Measurements from ENCODE around the gene ZNF784. TPM values are rescaled to one million over a fixed set of nuclear protein-coding genes. Genes with fewer than 3 reads are reported as not detected.

Gene ZNF784
- total and polyA plus RNA-seq, 10 of the 15 experiments (the other 5 are each of a cell fraction or from before 2014, with no cell fraction given) = 0.10 to 5.2 (median 1.8) TPM

- TF ChIP-seq IRF5 (IDR thresholded peaks at IDR 0.05; ENCODE audit: borderline replicate concordance) (no peak), E2F4 (IDR thresholded peaks at IDR 0.05; ENCODE audit: low read depth, low read length) (0 out of 2 replicates have a peak, but pooled peaks have one; percentile 41), SREBF2 (IDR thresholded peaks at IDR 0.05; ENCODE audit: low read length) (no peak), KDM1A (IDR thresholded peaks at IDR 0.05; ENCODE audit: borderline replicate concordance) (no peak), POLR2A (IDR thresholded peaks at IDR 0.05; ENCODE audit: low read depth, low read length) (peak; percentile 91), SREBF1 (IDR thresholded peaks at IDR 0.05; ENCODE audit: low read length) (no peak), ZBED1 (IDR thresholded peaks at IDR 0.05; ENCODE audit: borderline replicate concordance) (0 out of 2 replicates have a peak, but pooled peaks have one; percentile 53), PKNOX1 (IDR thresholded peaks at IDR 0.05) (no peak), STAT1 (conservative IDR thresholded peaks at IDR 0.05) (no peak), RCOR1 (conservative IDR thresholded peaks at IDR 0.05; ENCODE audit: low read depth, low read length) (0 out of 2 replicates have a peak, but pooled peaks have one; percentile 70), HCFC1 (IDR thresholded peaks at IDR 0.05; ENCODE audit: low read length) (peak; percentile 24; the same call in 1 of the 2 replicates), MEF2A (IDR thresholded peaks at IDR 0.05; ENCODE audit: insufficient read depth, low read depth, low read length) (0 out of 2 replicates have a peak, but pooled peaks have one; percentile 17), CBX5 (IDR thresholded peaks at IDR 0.05; ENCODE audit: low read depth) (0 out of 2 replicates have a peak, but pooled peaks have one; percentile 35), ASH2L (IDR thresholded peaks at IDR 0.05; ENCODE audit: borderline replicate concordance, low read depth) (no peak), ZNF622 (IDR thresholded peaks at IDR 0.05) (no peak), SKIL (IDR thresholded peaks at IDR 0.05; ENCODE audit: low read depth, poor library complexity, severe bottlenecking) (no peak), MXI1 (IDR thresholded peaks at IDR 0.05; ENCODE audit: low read depth, low read length) (0 out of 2 replicates have a peak, but pooled peaks have one; percentile 18), NR2F1 (conservative IDR thresholded peaks at IDR 0.05) (no peak), NBN (IDR thresholded peaks at IDR 0.05) (0 out of 2 replicates have a peak, but pooled peaks have one; percentile 37), CBFB (IDR thresholded peaks at IDR 0.05; ENCODE audit: low read depth) (peak; percentile 14; the same call in 1 of the 2 replicates), POLR2AphosphoS2 (IDR thresholded peaks at IDR 0.05; ENCODE audit: low read depth, low read length) (peak; percentile 85), CHD2 (IDR thresholded peaks at IDR 0.05; ENCODE audit: borderline replicate concordance, low read depth, low read length) (peak; percentile 57; the same call in 1 of the 2 replicates), POLR2AphosphoS5 (IDR thresholded peaks at IDR 0.05; ENCODE audit: low read length) (peak; percentile 80), EGR1 (IDR thresholded peaks at IDR 0.05; ENCODE audit: borderline replicate concordance in 1 of 2, low read depth in 2 of 2, low read length in 2 of 2) (peak in 1 of 2 experiments; percentile 8; a peak in 1 of 3 replicates), TAF1 (IDR thresholded peaks at IDR 0.05; ENCODE audit: borderline replicate concordance, low read depth, low read length) (peak; percentile 95), YY1 (IDR thresholded peaks at IDR 0.05; ENCODE audit: low read depth, low read length) (peak; percentile 97)
Measured at GRCh38 chr19:55624109-55625003, at the start of gene ZNF784 (continued).
